Activated naive CD8-positive, alpha-beta T cell (primary cell): ENCODE data around the gene LANCL2.
"Not testable (repeated sequence)": the region's sequence is repeated elsewhere in the genome, so short reads cannot be mapped to it uniquely, and the experiment has no call there.

Source experiments
- H3K27ac Mint-ChIP-seq: one replicate; pipeline ENCODE4 v1.8.0; 2021; ENCODE audit warnings: mixed read lengths
- H3K27me3 Mint-ChIP-seq: one replicate; pipeline ENCODE4 v1.8.0; 2021; ENCODE audit warnings: mixed read lengths
- H3K36me3 Mint-ChIP-seq: one replicate; pipeline ENCODE4 v1.8.0; 2021; ENCODE audit warnings: mixed read lengths
- H3K4me1 Mint-ChIP-seq: one replicate; pipeline ENCODE4 v1.8.0; 2021; ENCODE audit warnings: low read depth, mixed read lengths
- H3K4me3 Mint-ChIP-seq: one replicate; pipeline ENCODE4 v1.8.0; 2021; ENCODE audit warnings: mild to moderate bottlenecking, mixed read lengths
- H3K9me3 Mint-ChIP-seq: one replicate; pipeline ENCODE4 v1.8.0; 2021; ENCODE audit warnings: low read depth, mixed read lengths

Gene LANCL2

GRCh38 chr7:55410667-55411239, 45.6 kb downstream of the LANCL2 start:
- H3K36me3 Mint-ChIP-seq = no peaks in the 10 kb centered on the region
- H3K27me3 Mint-ChIP-seq = no peaks in the 10 kb centered on the region
- H3K9me3 Mint-ChIP-seq = no peaks in the 10 kb centered on the region
- H3K27ac Mint-ChIP-seq = no peak overlapping the region
- H3K4me1 Mint-ChIP-seq = peaks cover 3% of the 10 kb centered on the region
- no peak overlapping the region for H3K4me3 Mint-ChIP-seq

- H3K4me1 Mint-ChIP-seq = peaks cover 3% of the 10 kb centered on the region
- H3K4me3 Mint-ChIP-seq = no peak overlapping the region
- no peaks in the 10 kb centered on the region for H3K36me3 Mint-ChIP-seq
- H3K27ac Mint-ChIP-seq = no peak overlapping the region
- no peaks in the 10 kb centered on the region for H3K9me3 Mint-ChIP-seq
- no peaks in the 10 kb centered on the region for H3K27me3 Mint-ChIP-seq
Measured at GRCh38 chr7:55411844-55412243, 46.7 kb downstream of the LANCL2 start.

GRCh38 chr7:55413442-55413841, 48.3 kb downstream of the LANCL2 start:
- Mint-ChIP-seq H3K36me3 (no peaks in the 10 kb centered on the region), H3K4me3 (no peak overlapping the region), H3K27me3 (no peaks in the 10 kb centered on the region), H3K9me3 (no peaks in the 10 kb centered on the region), H3K27ac (no peak overlapping the region), H3K4me1 (peaks cover 3% of the 10 kb centered on the region)

- Mint-ChIP-seq H3K4me3 (no peak overlapping the region), H3K27ac (no peak overlapping the region), H3K4me1 (peaks cover 3% of the 10 kb centered on the region), H3K27me3 (no peaks in the 10 kb centered on the region), H3K9me3 (no peaks in the 10 kb centered on the region), H3K36me3 (peaks cover 2% of the 10 kb centered on the region)
Measured at GRCh38 chr7:55415173-55415778, 50.1 kb downstream of the LANCL2 start.

- not testable (repeated sequence) for H3K4me3 Mint-ChIP-seq, H3K27me3 Mint-ChIP-seq, H3K27ac Mint-ChIP-seq, H3K36me3 Mint-ChIP-seq, H3K4me1 Mint-ChIP-seq, H3K9me3 Mint-ChIP-seq
Measured at GRCh38 chr7:55417456-55417855, 52.3 kb downstream of the LANCL2 start.

- no peaks in the 10 kb centered on the region for H3K9me3 Mint-ChIP-seq
- no peaks in the 10 kb centered on the region for H3K27me3 Mint-ChIP-seq
- H3K27ac Mint-ChIP-seq = no peak overlapping the region
- no peaks in the 10 kb centered on the region for H3K4me1 Mint-ChIP-seq
- no peak overlapping the region for H3K4me3 Mint-ChIP-seq
- H3K36me3 Mint-ChIP-seq = peaks cover 5% of the 10 kb centered on the region
Measured at GRCh38 chr7:55420530-55420929, 55.4 kb downstream of the LANCL2 start.

- Mint-ChIP-seq H3K4me1 (peaks cover 5% of the 10 kb centered on the region), H3K9me3 (no peaks in the 10 kb centered on the region), H3K36me3 (peaks cover 15% of the 10 kb centered on the region), H3K27ac (no peak overlapping the region), H3K27me3 (no peaks in the 10 kb centered on the region), H3K4me3 (no peak overlapping the region)
Measured at GRCh38 chr7:55423277-55423711, 58.2 kb downstream of the LANCL2 start.

- no peaks in the 10 kb centered on the region for H3K9me3 Mint-ChIP-seq
- no peak overlapping the region for H3K4me3 Mint-ChIP-seq
- H3K36me3 Mint-ChIP-seq = peaks cover 15% of the 10 kb centered on the region
- H3K4me1 Mint-ChIP-seq = peaks cover 5% of the 10 kb centered on the region
- no peak overlapping the region for H3K27ac Mint-ChIP-seq
- H3K27me3 Mint-ChIP-seq = no peaks in the 10 kb centered on the region
Measured at GRCh38 chr7:55423891-55424290, 58.8 kb downstream of the LANCL2 start.

GRCh38 chr7:55425141-55425752, 60.1 kb downstream of the LANCL2 start:
- Mint-ChIP-seq H3K9me3 (no peaks in the 10 kb centered on the region), H3K4me3 (no peak overlapping the region), H3K4me1 (peaks cover 5% of the 10 kb centered on the region), H3K27me3 (no peaks in the 10 kb centered on the region), H3K36me3 (peaks cover 13% of the 10 kb centered on the region), H3K27ac (no peak overlapping the region)

GRCh38 chr7:55426676-55427075, 61.5 kb downstream of the LANCL2 start:
- Mint-ChIP-seq H3K4me1 (peaks cover 5% of the 10 kb centered on the region), H3K27me3 (no peaks in the 10 kb centered on the region), H3K27ac (no peak overlapping the region), H3K36me3 (peaks cover 13% of the 10 kb centered on the region), H3K9me3 (no peaks in the 10 kb centered on the region), H3K4me3 (no peak overlapping the region)

- peaks cover 12% of the 10 kb centered on the region for H3K36me3 Mint-ChIP-seq
- no peak overlapping the region for H3K4me3 Mint-ChIP-seq
- no peaks in the 10 kb centered on the region for H3K27me3 Mint-ChIP-seq
- peak overlapping the region; percentile 28 for H3K27ac Mint-ChIP-seq
- peaks cover 5% of the 10 kb centered on the region for H3K4me1 Mint-ChIP-seq
- no peaks in the 10 kb centered on the region for H3K9me3 Mint-ChIP-seq
Measured at GRCh38 chr7:55427342-55427741, 62.2 kb downstream of the LANCL2 start.

- Mint-ChIP-seq H3K36me3 (peaks cover 11% of the 10 kb centered on the region), H3K9me3 (no peaks in the 10 kb centered on the region), H3K27me3 (no peaks in the 10 kb centered on the region), H3K4me3 (no peak overlapping the region), H3K27ac (peak overlapping the region; percentile 28), H3K4me1 (peaks cover 6% of the 10 kb centered on the region)
Measured at GRCh38 chr7:55427800-55428199, 62.7 kb downstream of the LANCL2 start.

- Mint-ChIP-seq H3K27me3 (no peaks in the 10 kb centered on the region), H3K9me3 (no peaks in the 10 kb centered on the region), H3K27ac (no peak overlapping the region), H3K4me1 (peaks cover 13% of the 10 kb centered on the region), H3K4me3 (no peak overlapping the region), H3K36me3 (peaks cover 11% of the 10 kb centered on the region)
Measured at GRCh38 chr7:55429835-55430499, 64.8 kb downstream of the LANCL2 start.

- Mint-ChIP-seq H3K4me1 (peaks cover 22% of the 10 kb centered on the region), H3K4me3 (no peak overlapping the region), H3K27me3 (no peaks in the 10 kb centered on the region), H3K9me3 (no peaks in the 10 kb centered on the region), H3K27ac (no peak overlapping the region), H3K36me3 (peaks cover 3% of the 10 kb centered on the region)
Measured at GRCh38 chr7:55431898-55432297, 66.8 kb downstream of the LANCL2 start.

GRCh38 chr7:55432506-55432905, 67.4 kb downstream of the LANCL2 start:
- Mint-ChIP-seq H3K4me1 (peaks cover 20% of the 10 kb centered on the region), H3K27ac (no peak overlapping the region), H3K4me3 (no peak overlapping the region), H3K27me3 (no peaks in the 10 kb centered on the region), H3K36me3 (peaks cover under 1% of the 10 kb centered on the region), H3K9me3 (no peaks in the 10 kb centered on the region)
